ENCODE results near the gene OR52A1.
A peak's percentile ranks its signal among the peaks of the same experiment; 100 is the strongest.
"Not testable (repeated sequence)": the region's sequence is repeated elsewhere in the genome, so short reads cannot be mapped to it uniquely, and the experiment has no call there.

OR52A1 gene

GRCh38 chr11:5154657-5155056 is at the start of gene OR52A1:
Gene OR52A1, minus strand, starts transcription at chr11:5154757. Its CDS starts 2,388 bp downstream, at chr11:5152369.
- no peak for DNase-seq

- no peak for DNase-seq
Measured at GRCh38 chr11:5203366-5203765, 48.8 kb upstream of the OR52A1 start.

- DNase-seq = no peak
Measured at GRCh38 chr11:5200582-5200981, 46.0 kb upstream of the OR52A1 start, which contains the start of gene OR51V1. Gene OR51V1, minus strand, starts transcription at chr11:5200682. Its CDS starts 0 bp downstream, at chr11:5200682.

- no peak for DNase-seq
Measured at GRCh38 chr11:5198285-5198684, 43.7 kb upstream of the OR52A1 start.

GRCh38 chr11:5197536-5197935 is 43.0 kb upstream of the OR52A1 start:
- DNase-seq = peak; percentile 66 to 75 (median 74)

GRCh38 chr11:5196731-5197130 is 42.2 kb upstream of the OR52A1 start:
- DNase-seq = no peak

GRCh38 chr11:5196067-5196466 is 41.5 kb upstream of the OR52A1 start:
- no peak for DNase-seq

GRCh38 chr11:5192738-5193137 is 38.2 kb upstream of the OR52A1 start:
- DNase-seq = no peak

GRCh38 chr11:5188201-5188600 is 33.6 kb upstream of the OR52A1 start:
- DNase-seq = no peak

GRCh38 chr11:5178046-5178837 is 23.7 kb upstream of the OR52A1 start:
- DNase-seq = no peak

GRCh38 chr11:5174934-5175333 is 20.4 kb upstream of the OR52A1 start:
- no peak for DNase-seq

GRCh38 chr11:5171856-5172255 is 17.3 kb upstream of the OR52A1 start:
- no peak for DNase-seq

GRCh38 chr11:5165898-5166297 is 11.3 kb upstream of the OR52A1 start:
- DNase-seq = not testable (repeated sequence)

GRCh38 chr11:5164807-5165206 is 10.2 kb upstream of the OR52A1 start:
- DNase-seq = not testable (repeated sequence)

- not testable (repeated sequence) for DNase-seq
Measured at GRCh38 chr11:5161045-5161444, 6.5 kb upstream of the OR52A1 start.

GRCh38 chr11:5160217-5160616 is 5.7 kb upstream of the OR52A1 start:
- DNase-seq = not testable (repeated sequence)

- DNase-seq = no peak
Measured at GRCh38 chr11:5159806-5160205, 5.2 kb upstream of the OR52A1 start.

GRCh38 chr11:5153574-5154431 is 754 bp downstream of the OR52A1 start:
- peak in 1 of 3 donors; percentile 7 for DNase-seq

GRCh38 chr11:5151713-5152153 is 2.8 kb downstream of the OR52A1 start:
- DNase-seq = no peak

GRCh38 chr11:5144206-5144605 is 10.4 kb downstream of the OR52A1 start:
- DNase-seq = not testable (repeated sequence)

GRCh38 chr11:5137996-5138395 is 16.6 kb downstream of the OR52A1 start, which contains the start of gene OR52A5:
Gene OR52A5, minus strand, starts transcription at chr11:5138356. Its CDS starts 5,714 bp downstream, at chr11:5132642.
- DNase-seq = no peak

- DNase-seq = no peak
Measured at GRCh38 chr11:5137014-5137413, 17.5 kb downstream of the OR52A1 start.

- DNase-seq = no peak
Measured at GRCh38 chr11:5136261-5136660, 18.3 kb downstream of the OR52A1 start.
